Measurements from ENCODE around the gene AATK.

The AATK gene

GRCh38 chr17:81166033-81166492 lies at the start of gene AATK:
TSS of gene AATK (minus strand) at chr17:81166221. CDS start at chr17:81165992, 229 bp downstream.
- peak; percentile 48 for DNase-seq (ENCODE audit: low spot score)

GRCh38 chr17:81213978-81214377 lies 48.0 kb upstream of the AATK start:
- no peak for DNase-seq (ENCODE audit: low spot score)

- DNase-seq (ENCODE audit: low spot score) = no peak
Observed at GRCh38 chr17:81212365-81212764, 46.3 kb upstream of the AATK start.

- no peak for DNase-seq (ENCODE audit: low spot score)
Observed at GRCh38 chr17:81210868-81211267, 44.8 kb upstream of the AATK start.

GRCh38 chr17:81210466-81210865 lies 44.4 kb upstream of the AATK start:
- no peak for DNase-seq (ENCODE audit: low spot score)

GRCh38 chr17:81209141-81209540 lies 43.1 kb upstream of the AATK start:
- no peak for DNase-seq (ENCODE audit: low spot score)

- DNase-seq (ENCODE audit: low spot score) = no peak
Observed at GRCh38 chr17:81208651-81209050, 42.6 kb upstream of the AATK start.

- no peak for DNase-seq (ENCODE audit: low spot score)
Observed at GRCh38 chr17:81207610-81208581, 41.9 kb upstream of the AATK start.

GRCh38 chr17:81206657-81207056 lies 40.6 kb upstream of the AATK start:
- no peak for DNase-seq (ENCODE audit: low spot score)

GRCh38 chr17:81206166-81206565 lies 40.1 kb upstream of the AATK start:
- no peak for DNase-seq (ENCODE audit: low spot score)

GRCh38 chr17:81204578-81204977 lies 38.6 kb upstream of the AATK start:
- DNase-seq (ENCODE audit: low spot score) = no peak

- DNase-seq (ENCODE audit: low spot score) = no peak
Observed at GRCh38 chr17:81203136-81203535, 37.1 kb upstream of the AATK start.

- no peak for DNase-seq (ENCODE audit: low spot score)
Observed at GRCh38 chr17:81202318-81202717, 36.3 kb upstream of the AATK start.

- peak; percentile 88 for DNase-seq (ENCODE audit: low spot score)
Observed at GRCh38 chr17:81200695-81201580, 34.9 kb upstream of the AATK start.

GRCh38 chr17:81200201-81200600 lies 34.2 kb upstream of the AATK start:
- DNase-seq (ENCODE audit: low spot score) = no peak

GRCh38 chr17:81199482-81199830 lies 33.4 kb upstream of the AATK start:
- DNase-seq (ENCODE audit: low spot score) = no peak

- no peak for DNase-seq (ENCODE audit: low spot score)
Observed at GRCh38 chr17:81198826-81199481, 32.9 kb upstream of the AATK start.

- DNase-seq (ENCODE audit: low spot score) = no peak
Observed at GRCh38 chr17:81197831-81198490, 31.9 kb upstream of the AATK start.

- no peak for DNase-seq (ENCODE audit: low spot score)
Observed at GRCh38 chr17:81197409-81197795, 31.4 kb upstream of the AATK start.

- no peak for DNase-seq (ENCODE audit: low spot score)
Observed at GRCh38 chr17:81196505-81197408, 30.7 kb upstream of the AATK start.

Data from HuH-7.5 (cell line).